ENCODE data around the gene CALM3. TPM values are rescaled to one million over a fixed set of nuclear protein-coding genes. Genes with fewer than 3 reads are reported as not detected.
"Not testable (repeated sequence)": the region's sequence is repeated elsewhere in the genome, so short reads cannot be mapped to it uniquely, and the experiment has no call there.

The CALM3 gene
- total RNA-seq, 4 donors from 2014 or later = 114 to 155 (median 129) TPM

GRCh38 chr19:46623915-46624502, 22.9 kb downstream of the CALM3 start:
- no peak for DNase-seq (ENCODE audit: extremely low spot score)
- no peaks in the 10 kb centered on the region for H3K9me3 ChIP-seq
- H3K4me1 ChIP-seq = peaks cover 40 to 81% (median 76%) of the 10 kb centered on the region in 4 donors
- H3K27me3 ChIP-seq = no peaks in the 10 kb centered on the region
- intact Hi-C loops (cut with DNase I) = no loop called here
- no peak for TF ChIP-seq EP300 (IDR thresholded peaks at IDR 0.05)
- TF ChIP-seq, protein P1, sequence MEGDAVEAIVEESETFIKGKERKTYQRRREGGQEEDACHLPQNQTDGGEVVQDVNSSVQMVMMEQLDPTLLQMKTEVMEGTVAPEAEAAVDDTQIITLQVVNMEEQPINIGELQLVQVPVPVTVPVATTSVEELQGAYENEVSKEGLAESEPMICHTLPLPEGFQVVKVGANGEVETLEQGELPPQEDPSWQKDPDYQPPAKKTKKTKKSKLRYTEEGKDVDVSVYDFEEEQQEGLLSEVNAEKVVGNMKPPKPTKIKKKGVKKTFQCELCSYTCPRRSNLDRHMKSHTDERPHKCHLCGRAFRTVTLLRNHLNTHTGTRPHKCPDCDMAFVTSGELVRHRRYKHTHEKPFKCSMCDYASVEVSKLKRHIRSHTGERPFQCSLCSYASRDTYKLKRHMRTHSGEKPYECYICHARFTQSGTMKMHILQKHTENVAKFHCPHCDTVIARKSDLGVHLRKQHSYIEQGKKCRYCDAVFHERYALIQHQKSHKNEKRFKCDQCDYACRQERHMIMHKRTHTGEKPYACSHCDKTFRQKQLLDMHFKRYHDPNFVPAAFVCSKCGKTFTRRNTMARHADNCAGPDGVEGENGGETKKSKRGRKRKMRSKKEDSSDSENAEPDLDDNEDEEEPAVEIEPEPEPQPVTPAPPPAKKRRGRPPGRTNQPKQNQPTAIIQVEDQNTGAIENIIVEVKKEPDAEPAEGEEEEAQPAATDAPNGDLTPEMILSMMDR (IDR thresholded peaks at IDR 0.05) = no peak
- no peak for TF ChIP-seq POLR2A (IDR thresholded peaks at IDR 0.05; ENCODE audit: low read depth)
- no peak for TF ChIP-seq POLR2AphosphoS5 (IDR thresholded peaks at IDR 0.05)
- whole genome bisulfite sequencing = 84% methylated on average over 7 of the region's 35 CpGs
- peak overlapping the region; percentile 71 to 85 (median 80) for H3K27ac ChIP-seq (replicated peaks in 1 of 4)
- H3K36me3 ChIP-seq = no peaks in the 10 kb centered on the region
- H3K4me3 ChIP-seq = peak overlapping the region; percentile 19 to 48 (median 28)

DNA sequence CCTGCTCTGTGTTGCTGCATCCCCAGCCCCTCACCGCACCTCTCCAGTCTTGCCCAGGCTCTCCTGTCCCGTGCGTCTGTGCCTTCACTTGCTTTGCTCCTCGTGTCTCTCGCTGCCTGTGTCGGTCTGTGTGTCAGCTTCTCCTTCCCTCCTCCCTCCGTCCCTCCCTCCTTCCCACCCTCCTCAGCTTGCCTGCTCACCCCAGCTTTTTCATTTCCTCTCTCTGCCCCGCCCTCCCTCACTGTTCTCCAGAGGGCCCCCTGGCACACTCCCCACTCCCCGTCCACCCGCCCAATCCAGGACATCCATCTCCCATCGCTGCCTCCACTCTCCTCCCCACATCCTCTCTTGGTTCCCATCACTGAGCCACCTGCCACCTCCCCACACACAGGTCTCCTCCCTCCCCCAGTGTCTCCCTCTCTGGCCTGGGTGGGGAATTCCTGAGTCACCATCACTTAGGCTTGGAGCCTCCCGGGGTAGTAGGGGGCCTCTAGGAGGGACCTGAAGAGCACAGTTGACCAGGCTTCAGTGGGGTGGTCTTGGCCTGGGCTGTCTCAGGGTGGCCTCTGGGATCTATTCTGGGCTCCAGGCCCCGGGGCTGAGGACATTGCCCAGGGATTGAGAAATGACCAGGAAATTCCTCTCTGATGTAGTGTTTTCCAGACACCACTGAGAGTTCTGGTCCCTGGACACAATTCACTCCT, 24.0 kb downstream of the CALM3 start, which contains the start of gene PTGIR:
Gene PTGIR, minus strand, starts transcription at position 132 of the 704 bp plus-strand sequence. CDS start 864 bp downstream, outside the sequence.
- H3K4me3 ChIP-seq = peak within 1 kb of the TSS; percentile 19 to 48 (median 28)
- 31% methylated on average over 13 of the region's 13 CpGs for WGBS

DNA sequence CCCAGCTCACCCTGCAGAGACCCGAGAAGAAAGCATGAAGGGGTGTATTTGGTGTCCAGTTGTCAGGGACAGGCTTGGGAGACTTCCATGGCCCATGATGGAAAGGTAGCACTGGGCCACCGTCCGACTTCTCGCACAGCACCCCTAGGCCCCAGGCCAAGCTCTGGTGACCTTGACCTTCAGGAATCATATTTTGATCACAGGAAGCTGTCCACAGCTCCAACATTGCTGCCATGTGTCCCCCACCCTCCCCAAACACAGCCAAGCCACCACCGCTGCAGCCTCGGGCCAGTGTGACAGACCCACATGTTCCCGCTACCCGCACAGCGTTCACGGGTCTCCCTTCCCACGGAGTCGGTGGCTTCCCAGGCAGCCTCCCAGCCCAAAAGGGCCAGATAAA, 24.6 kb downstream of the CALM3 start:
- no peak for DNase-seq (ENCODE audit: extremely low spot score)
- intact Hi-C loops (cut with DNase I) = no loop called here
- H3K27me3 ChIP-seq = no peaks in the 10 kb centered on the region
- H3K4me1 ChIP-seq = peaks cover 24 to 64% (median 59%) of the 10 kb centered on the region in 4 donors
- H3K9me3 ChIP-seq = no peaks in the 10 kb centered on the region
- no peaks in the 10 kb centered on the region for H3K36me3 ChIP-seq
- H3K4me3 ChIP-seq = no peak overlapping the region
- peak overlapping the region; percentile 71 to 85 (median 80) for H3K27ac ChIP-seq (replicated peaks in 1 of 4)
- TF ChIP-seq EP300 (IDR thresholded peaks at IDR 0.05) (no peak), POLR2A (IDR thresholded peaks at IDR 0.05; ENCODE audit: low read depth) (no peak), POLR2AphosphoS5 (IDR thresholded peaks at IDR 0.05) (no peak)
- TF ChIP-seq, protein P1 (IDR thresholded peaks at IDR 0.05) = no peak
- 79% methylated on average over 12 of the region's 12 CpGs for WGBS

More for the DNA sequence above, 24.0 kb downstream of the CALM3 start, which contains the start of gene PTGIR:
- TF ChIP-seq, protein P1 (IDR thresholded peaks at IDR 0.05) = no peak
- peak; percentile 32 for TF ChIP-seq EP300 (IDR thresholded peaks at IDR 0.05)
- TF ChIP-seq POLR2AphosphoS5 (IDR thresholded peaks at IDR 0.05) = peak; percentile 15 to 69
- no peak for TF ChIP-seq POLR2A (IDR thresholded peaks at IDR 0.05; ENCODE audit: low read depth)
- intact Hi-C loops (cut with DNase I) = no loop called here
- Histone ChIP-seq H3K27me3 (no peaks in the 10 kb centered on the region), H3K9me3 (no peaks in the 10 kb centered on the region), H3K36me3 (no peaks in the 10 kb centered on the region), H3K4me1 (peaks cover 31 to 70% (median 65%) of the 10 kb centered on the region in 4 donors), H3K27ac (replicated peaks in 1 of 4) (peak within 1 kb of the TSS; percentile 71 to 85 (median 80))
- DNase-seq (ENCODE audit: extremely low spot score) = peak; percentile 95

GRCh38 chr19:46626446-46626845, 25.3 kb downstream of the CALM3 start:
- WGBS = 68% methylated on average over 13 of the region's 14 CpGs
- peaks cover 19 to 62% (median 55%) of the 10 kb centered on the region in 4 donors for H3K4me1 ChIP-seq

GRCh38 chr19:46628970-46629369, 27.8 kb downstream of the CALM3 start:
- H3K27me3 ChIP-seq; intact Hi-C loops (cut with DNase I); H3K27ac ChIP-seq (replicated peaks in 1 of 4); DNase-seq (ENCODE audit: extremely low spot score); H3K36me3 ChIP-seq; H3K4me3 ChIP-seq; H3K9me3 ChIP-seq: not testable (repeated sequence)
- WGBS = 93% methylated on average over 7 of the region's 7 CpGs
- H3K4me1 ChIP-seq = peaks cover 22 to 52% (median 45%) of the 10 kb centered on the region in 4 donors

More at GRCh38 chr19:46626446-46626845, 25.3 kb downstream of the CALM3 start:
- H3K27me3 ChIP-seq = no peaks in the 10 kb centered on the region
- intact Hi-C loops (cut with DNase I) = no loop called here
- H3K9me3 ChIP-seq = no peaks in the 10 kb centered on the region
- H3K36me3 ChIP-seq = no peaks in the 10 kb centered on the region
- DNase-seq (ENCODE audit: extremely low spot score) = no peak
- H3K27ac ChIP-seq (replicated peaks in 1 of 4) = peak overlapping the region; percentile 71 to 85 (median 80)
- TF ChIP-seq EP300 (IDR thresholded peaks at IDR 0.05) = no peak
- TF ChIP-seq, protein P1 (IDR thresholded peaks at IDR 0.05) = no peak
- TF ChIP-seq POLR2A (IDR thresholded peaks at IDR 0.05; ENCODE audit: low read depth) = no peak
- TF ChIP-seq POLR2AphosphoS5 (IDR thresholded peaks at IDR 0.05) = no peak
- H3K4me3 ChIP-seq = no peak overlapping the region

All from esophagus muscularis mucosa (tissue), 4 donors.